Cardiac fibroblast (primary cell): ENCODE data around the gene POF1B.

ENCODE experiments used
- DNase-seq, 2 donors: peaks; one replicate each; pipeline versions ENCODE4 v3.0.0 to v3.0.0-alpha.2; 2010; ENCODE audit warnings: low read depth in 2 of 2
- H3K4me3 ChIP-seq, 2 donors: replicated peaks in 1 of 2; 1 replicate in 1 of 2; 2 replicates in 1 of 2; pipeline ENCODE4 v1.5.1; 2011; ENCODE audit warnings: low read depth in 2 of 2, low read length in 2 of 2, mild to moderate bottlenecking in 2 of 2, moderate library complexity in 1 of 2
- CTCF ChIP-seq: IDR thresholded peaks from one replicate; pipeline ENCODE4 v1.5.1; 2011; ENCODE audit warnings: low read depth, mild to moderate bottlenecking, low read length, inconsistent platforms

Gene POF1B

GRCh38 chrX:85243761-85244449, 135.6 kb downstream of the POF1B start, which contains the start of the genes SATL1 and ZNF711:
SATL1 (minus strand) TSS chrX:85243779; CDS start chrX:85108968, 134,811 bp downstream.
ZNF711 (plus strand) TSS chrX:85243991; CDS start chrX:85247573, 3,582 bp downstream.
- peak within 1 kb of the TSS; percentile 48 to 57 for H3K4me3 ChIP-seq
- peak; percentile 1 to 28 for DNase-seq
- TF ChIP-seq CTCF, result no peak

- TF ChIP-seq CTCF, result no peak
- no peak for DNase-seq
- H3K4me3 ChIP-seq, result no peak overlapping the region
Observed at GRCh38 chrX:85243155-85243554, 136.3 kb downstream of the POF1B start.
